T-helper 22 cell (primary cell): Measurements from ENCODE around the gene LY86.

Experiments
- DNase-seq: peaks from one replicate; pipeline ENCODE4 v3.0.0-alpha.2; 2020; ENCODE audit warnings: low read depth

LY86 gene

GRCh38 chr6:6570929-6571671 is 17.4 kb upstream of the LY86 start:
- no peak for DNase-seq

GRCh38 chr6:6575143-6575542 is 13.4 kb upstream of the LY86 start:
- DNase-seq: no peak

- no peak for DNase-seq
These were observed 10.8 kb upstream of the LY86 start for GRCh38 chr6:6577735-6578134.

GRCh38 chr6:6579281-6579680 is 9.2 kb upstream of the LY86 start:
- no peak for DNase-seq

- DNase-seq: no peak
These were observed 8.2 kb upstream of the LY86 start for GRCh38 chr6:6580225-6580856.

- DNase-seq: no peak
These were observed 7.5 kb upstream of the LY86 start for GRCh38 chr6:6581054-6581453.

GRCh38 chr6:6582131-6582530 is 6.4 kb upstream of the LY86 start:
- DNase-seq: no peak

- no peak for DNase-seq
These were observed 4.7 kb upstream of the LY86 start for GRCh38 chr6:6583836-6584235.

GRCh38 chr6:6584310-6585002 is 4.1 kb upstream of the LY86 start:
- DNase-seq: no peak

- no peak for DNase-seq
These were observed 3.6 kb upstream of the LY86 start for GRCh38 chr6:6585003-6585311.

GRCh38 chr6:6586167-6586566 is 2.4 kb upstream of the LY86 start:
- DNase-seq: no peak

GRCh38 chr6:6586671-6587526 is 1.6 kb upstream of the LY86 start:
- DNase-seq: no peak

GRCh38 chr6:6587696-6588063 is 840 bp upstream of the LY86 start:
- DNase-seq: no peak

GRCh38 chr6:6588924-6589709 is 597 bp downstream of the LY86 start:
- no peak for DNase-seq

GRCh38 chr6:6590530-6590929 is 2.0 kb downstream of the LY86 start:
- DNase-seq: no peak

- DNase-seq: no peak
These were observed 3.4 kb downstream of the LY86 start for GRCh38 chr6:6591778-6592465.

- DNase-seq: no peak
These were observed 4.4 kb downstream of the LY86 start for GRCh38 chr6:6592826-6593475.

GRCh38 chr6:6593867-6594468 is 5.4 kb downstream of the LY86 start:
- DNase-seq: no peak

GRCh38 chr6:6595025-6595424 is 6.5 kb downstream of the LY86 start:
- DNase-seq: no peak

GRCh38 chr6:6595952-6596351 is 7.4 kb downstream of the LY86 start:
- no peak for DNase-seq
